Measurements from ENCODE around the gene DCAF15.

- TF ChIP-seq NFIC (IDR thresholded peaks at IDR 0.05) (no peak), REST (IDR thresholded peaks at IDR 0.05; ENCODE audit: low read depth) (no peak), EGR1 (IDR thresholded peaks at IDR 0.05) (no peak), CEBPB (IDR thresholded peaks at IDR 0.05) (no peak), RAD21 (IDR thresholded peaks at IDR 0.05; ENCODE audit: low read depth) (no peak)
Measured at GRCh38 chr19:13930402-13930801, 21.9 kb upstream of the DCAF15 start.
